A549 treated with Mapracorat at 1 μM for 4 hours (cell line): ENCODE measurements around the gene HS3ST6. TPM values are rescaled to one million over a fixed set of nuclear protein-coding genes. Genes with fewer than 3 reads are reported as not detected.

ENCODE experiments used
- total RNA-seq: library from RNA; stranded (reverse); fragments of 200-300 nt; extraction: Qiagen RNA extraction; gene quantifications from 5 replicates; pipeline ENCODE4 v1.2.3, GENCODE V29; 2022

Gene HS3ST6
- total RNA-seq = 1.5 to 3.1 TPM (median 2.8 TPM) in 5 replicates

DNA sequence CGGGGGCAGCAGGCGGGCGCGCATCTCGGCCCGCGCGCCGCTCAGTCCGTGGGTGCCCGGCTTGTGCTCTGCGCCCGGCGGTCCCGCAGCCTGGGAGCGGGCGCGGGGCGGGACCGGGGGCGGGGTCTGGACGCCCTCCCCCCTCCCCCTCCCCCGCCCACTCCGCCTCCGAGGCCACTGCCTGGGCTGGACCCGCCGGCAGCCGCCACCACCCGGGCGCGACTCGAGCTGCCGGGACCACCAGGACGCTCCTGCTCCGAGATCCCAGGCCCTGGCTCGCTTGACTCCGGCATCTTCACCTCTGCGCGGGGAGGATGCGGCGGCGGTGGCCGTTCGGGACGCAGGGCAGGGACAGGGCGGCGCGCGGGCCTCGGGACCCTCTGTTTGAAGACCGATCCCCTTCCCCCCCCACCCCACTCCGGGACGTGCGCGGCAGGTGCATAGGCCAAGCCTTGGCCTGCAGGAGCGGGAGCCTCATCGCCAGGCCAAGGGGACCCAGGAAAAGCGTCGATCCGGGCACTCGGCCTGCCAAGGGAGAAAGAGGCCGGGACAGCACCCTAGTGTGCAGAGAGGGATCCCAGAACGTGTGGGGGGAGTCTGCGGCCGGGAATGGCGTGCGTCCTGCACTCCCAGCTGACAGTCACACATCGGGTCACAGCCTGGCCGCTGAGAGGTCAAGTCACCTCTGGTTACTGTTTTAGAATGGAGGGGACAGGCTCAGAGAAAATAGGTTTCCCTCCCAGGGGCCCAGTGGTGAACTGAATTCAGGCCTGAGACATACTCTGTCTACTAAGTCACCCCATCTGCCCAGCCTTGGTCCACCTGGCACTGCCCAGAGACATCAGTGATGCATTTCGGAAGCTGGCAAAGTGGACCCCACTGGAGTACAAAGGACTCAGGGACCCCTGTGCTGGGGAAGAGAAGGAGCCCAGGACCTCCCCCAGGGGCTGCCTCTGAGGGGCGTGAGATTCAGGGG is at the start of gene HS3ST6:
Gene HS3ST6 (minus strand): TSS at position 65 of the 976 bp plus-strand sequence. CDS start 92 bp downstream, outside the sequence.

DNA sequence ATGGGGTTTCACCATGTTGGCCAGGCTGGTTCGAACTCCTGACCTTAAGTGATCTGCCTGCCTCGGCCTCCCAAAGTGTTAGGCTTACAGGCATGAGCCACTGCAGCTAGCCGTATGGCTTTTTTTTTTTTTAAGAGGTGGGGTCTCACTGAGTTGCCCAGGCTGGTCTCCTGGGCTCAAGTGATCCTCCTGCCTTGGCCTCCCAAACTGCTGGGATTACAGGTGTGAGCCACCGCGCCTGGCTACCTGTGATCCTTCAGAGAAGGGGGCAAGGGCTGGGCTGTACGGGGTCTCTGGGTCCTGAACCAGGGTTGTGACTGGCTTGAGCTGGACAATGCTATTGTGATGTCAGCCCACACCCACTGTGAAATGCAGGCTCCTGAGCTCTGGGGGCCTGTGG is 48.2 kb upstream of the HS3ST6 start, which contains the start of gene RNF151:
Gene RNF151 (plus strand): TSS at position 397 of the 400 bp plus-strand sequence. CDS start 26 bp downstream, outside the sequence.

DNA sequence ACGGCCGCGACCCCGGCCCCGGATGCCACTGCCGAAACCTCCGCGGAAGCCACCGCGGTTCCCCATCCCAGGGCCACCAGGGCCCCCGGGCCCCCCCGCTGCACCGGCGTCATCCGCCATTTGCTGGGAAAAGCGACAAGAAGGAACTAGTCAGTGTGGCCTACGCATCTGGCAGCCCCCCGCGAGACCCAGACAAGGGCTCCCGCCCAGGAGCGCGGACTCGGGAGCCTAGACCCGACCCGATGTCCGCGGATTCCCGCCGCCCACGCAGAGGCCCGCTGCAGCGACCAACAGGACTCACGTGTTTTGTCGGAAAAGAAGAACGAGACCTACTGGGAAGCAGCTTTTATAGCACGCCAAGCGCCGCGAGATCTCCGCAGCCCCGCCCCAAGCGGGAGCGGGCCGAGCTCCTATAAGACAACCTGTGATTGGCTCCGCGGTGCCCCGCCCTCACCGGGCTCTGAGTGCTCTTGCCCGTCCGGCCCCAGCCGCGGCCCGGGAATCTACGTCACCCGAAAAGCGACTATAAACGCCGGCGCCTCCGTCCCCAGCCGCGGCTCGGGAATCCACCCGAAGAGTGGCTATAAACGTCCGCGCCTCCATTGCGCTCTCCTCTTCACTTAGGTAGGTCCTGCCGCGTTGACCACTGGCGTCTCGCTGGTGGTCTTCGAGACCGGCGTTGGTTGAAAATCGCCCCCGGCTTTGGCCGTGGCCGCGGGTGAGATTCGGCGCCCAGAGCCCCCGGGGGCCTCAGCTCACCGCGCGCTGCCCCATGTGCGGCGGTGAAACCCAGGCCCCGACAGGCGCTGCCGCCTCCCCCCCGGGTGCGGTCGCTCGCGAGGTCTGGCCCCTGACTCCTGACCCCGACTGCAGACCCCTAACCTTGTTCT is 46.5 kb upstream of the HS3ST6 start, which contains the start of gene RPS2:
Gene RPS2 (minus strand): TSS at position 321 of the 890 bp plus-strand sequence. CDS start 201 bp downstream, at position 120.

DNA sequence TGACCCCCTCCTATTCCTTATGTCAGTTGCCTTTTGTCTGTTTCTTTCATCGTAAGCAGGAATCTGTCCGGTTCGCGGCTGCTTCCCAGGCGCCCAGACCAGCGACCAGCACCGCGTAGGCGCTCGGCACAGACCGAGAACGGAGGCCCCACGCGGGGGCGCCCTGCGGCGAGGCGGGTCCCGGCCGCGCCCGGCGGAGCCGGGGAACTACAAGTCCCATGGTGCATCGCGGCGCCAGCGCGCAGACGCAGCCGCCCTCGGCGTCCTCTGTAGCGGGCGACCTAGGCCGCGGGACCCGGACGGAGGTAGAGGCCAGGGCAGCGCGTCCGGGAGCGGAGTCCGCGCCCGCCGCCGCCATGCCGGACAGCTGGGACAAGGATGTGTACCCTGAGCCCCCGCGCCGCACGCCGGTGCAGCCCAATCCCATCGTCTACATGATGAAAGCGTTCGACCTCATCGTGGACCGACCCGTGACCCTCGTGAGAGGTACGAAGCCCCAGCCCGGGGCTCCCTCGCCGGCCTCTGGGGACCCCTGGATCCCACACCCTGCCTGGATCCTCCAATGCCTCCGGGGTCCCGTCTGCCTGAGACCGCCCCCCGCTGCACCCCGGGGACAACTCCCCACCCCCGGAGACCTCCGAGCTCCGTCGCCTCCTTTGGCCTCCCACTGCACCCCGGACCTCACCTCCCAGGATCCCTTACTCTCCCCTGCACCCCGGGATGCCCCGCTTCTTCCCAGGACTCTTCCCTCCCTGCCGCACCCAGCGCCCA is 41.2 kb upstream of the HS3ST6 start, which contains the start of gene NDUFB10:
Gene NDUFB10 (plus strand): TSS at position 270 of the 771 bp plus-strand sequence. CDS start 87 bp downstream, at position 357.

DNA sequence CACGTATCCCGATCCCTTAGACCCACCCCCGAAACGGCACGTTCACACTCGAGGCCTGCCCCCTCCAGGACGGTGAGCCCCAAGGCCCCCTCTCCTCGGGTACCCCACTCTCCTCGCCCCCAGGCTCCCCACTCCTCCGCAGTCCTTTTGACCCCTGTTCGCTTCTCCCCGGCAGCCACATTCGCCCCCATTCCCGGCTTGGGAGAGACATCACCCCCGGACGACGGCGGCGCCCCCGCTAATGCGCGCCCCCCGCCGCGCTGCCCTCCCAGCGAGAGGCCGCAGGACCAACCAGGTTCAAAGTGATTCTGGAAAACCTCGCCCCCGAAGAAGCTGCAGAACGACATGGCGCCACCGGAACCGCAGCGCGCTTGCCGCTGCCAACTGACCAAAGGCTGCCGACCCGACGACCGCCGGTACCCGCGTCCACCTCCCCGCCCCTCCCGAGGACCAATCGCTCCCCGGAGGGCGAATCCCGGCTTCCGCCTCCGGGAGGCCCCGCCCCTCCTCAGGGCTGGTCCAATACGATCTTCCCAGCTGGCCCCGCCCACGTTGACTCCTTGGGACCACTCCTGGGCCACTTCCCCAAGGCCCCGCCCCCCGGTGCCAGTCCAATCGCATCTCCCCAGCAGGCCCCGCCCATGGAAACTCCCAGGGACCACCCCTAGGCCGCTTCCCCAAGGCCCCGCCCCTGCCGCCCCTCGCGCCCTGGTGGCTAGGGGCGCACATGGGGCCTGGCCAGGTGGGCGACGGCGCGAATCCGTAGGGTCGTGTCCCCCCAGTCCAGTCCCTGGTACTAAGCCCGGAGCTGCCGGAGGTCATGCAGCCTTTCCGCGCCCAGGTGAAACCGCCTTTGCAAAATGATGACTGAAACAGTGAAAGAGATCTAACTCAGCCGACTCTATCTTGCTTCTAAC is 24.9 kb upstream of the HS3ST6 start, which contains the start of gene MSRB1:
Gene MSRB1 (minus strand): TSS at position 390 of the 917 bp plus-strand sequence. CDS start 43 bp downstream, at position 347.

DNA sequence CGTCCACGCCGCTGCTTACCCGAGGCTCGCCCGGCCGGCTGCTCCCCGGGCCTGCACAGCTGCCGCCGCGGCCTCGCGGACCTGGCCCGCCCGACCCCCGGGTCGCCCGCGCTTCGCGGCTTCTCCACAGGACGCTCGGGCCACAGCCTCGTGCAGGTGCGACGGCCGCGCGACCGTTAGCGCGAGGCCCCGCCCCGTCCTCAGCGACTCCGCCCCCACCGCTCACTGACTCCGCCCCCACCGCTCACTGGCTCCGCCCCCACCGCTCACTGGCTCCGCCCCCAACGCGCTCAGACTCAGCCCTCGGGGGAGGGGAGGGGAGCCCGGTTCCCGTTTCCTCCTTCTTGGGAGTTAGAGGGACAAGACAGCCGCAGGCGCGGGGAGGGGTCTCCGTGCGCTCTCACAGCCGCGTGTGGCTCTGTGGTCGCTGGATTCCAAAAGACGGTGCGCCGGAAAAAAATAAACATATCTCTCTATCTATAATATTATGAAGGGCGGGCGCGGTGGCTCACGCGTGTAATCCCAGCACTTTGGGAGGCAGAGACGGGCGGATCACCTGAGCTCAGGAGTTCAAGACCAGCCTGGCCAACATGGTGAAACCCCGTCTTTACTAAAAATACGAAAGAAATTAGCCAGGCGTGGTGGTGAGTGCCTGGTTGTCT is 46.1 kb downstream of the HS3ST6 start, which contains the start of gene MEIOB:
Gene MEIOB (minus strand): TSS at position 191 of the 662 bp plus-strand sequence. CDS start 3,989 bp downstream, outside the sequence.

Other genes with a start within 250 kb of the HS3ST6 start
- gene JPT2, start 240.1 kb downstream of the HS3ST6 start, total RNA-seq = 167 to 196 TPM (median 178 TPM) in 5 replicates
- 40.7 to 70.6 TPM (median 60.8 TPM) in 5 replicates for gene MAPK8IP3, start 212.2 kb downstream of the HS3ST6 start, total RNA-seq
- gene NME3, start 146.9 kb downstream of the HS3ST6 start, total RNA-seq = 31.2 to 64.7 TPM (median 62.4 TPM) in 5 replicates
- 6.0 to 12.0 TPM (median 10.0 TPM) in 5 replicates for gene EME2, start 145.6 kb downstream of the HS3ST6 start, total RNA-seq
- 168 to 282 TPM (median 245 TPM) in 5 replicates for gene MRPS34, start 145.3 kb downstream of the HS3ST6 start, total RNA-seq
- 17.2 to 28.9 TPM (median 24.8 TPM) in 5 replicates for gene SPSB3, start 135.8 kb downstream of the HS3ST6 start, total RNA-seq
- gene NUBP2, start 135.5 kb downstream of the HS3ST6 start, total RNA-seq = 53.4 to 92.2 TPM (median 81.1 TPM) in 5 replicates
- 0.06 to 0.10 TPM (median 0.06 TPM) in 3 of 5 replicates, not detected in the others for gene IGFALS, start 124.7 kb downstream of the HS3ST6 start, total RNA-seq
- gene HAGH, start 91.6 kb downstream of the HS3ST6 start, total RNA-seq = 56.2 to 70.5 TPM (median 67.0 TPM) in 5 replicates
- gene FAHD1, start 91.2 kb downstream of the HS3ST6 start, total RNA-seq = 43.1 to 50.4 TPM (median 48.4 TPM) in 5 replicates
- gene MEIOB, start 46.3 kb downstream of the HS3ST6 start, total RNA-seq = 1.1 to 1.9 TPM (median 1.4 TPM) in 5 replicates
- gene MSRB1, start 24.8 kb upstream of the HS3ST6 start, total RNA-seq = 34.0 to 45.3 TPM (median 40.5 TPM) in 5 replicates
- 0.07 to 0.13 TPM in 2 of 5 replicates, not detected in the others for gene RPL3L, start 36.3 kb upstream of the HS3ST6 start, total RNA-seq
- 241 to 346 TPM (median 257 TPM) in 5 replicates for gene NDUFB10, start 41.1 kb upstream of the HS3ST6 start, total RNA-seq
- 3,564 to 5,547 TPM (median 5,202 TPM) in 5 replicates for gene RPS2, start 46.4 kb upstream of the HS3ST6 start, total RNA-seq
- not detected in 5 replicates for gene RNF151, start 48.4 kb upstream of the HS3ST6 start, total RNA-seq
- gene TBL3, start 53.6 kb upstream of the HS3ST6 start, total RNA-seq = 31.8 to 43.4 TPM (median 38.1 TPM) in 5 replicates
- 0.19 to 0.38 TPM (median 0.26 TPM) in 4 of 5 replicates, not detected in the other for gene NOXO1, start 63.1 kb upstream of the HS3ST6 start, total RNA-seq
- gene GFER, start 65.8 kb upstream of the HS3ST6 start, total RNA-seq = 25.8 to 46.2 TPM (median 44.5 TPM) in 5 replicates
- gene SYNGR3, start 71.6 kb upstream of the HS3ST6 start, total RNA-seq = 6.5 to 9.5 TPM (median 7.7 TPM) in 5 replicates
- gene ZNF598, start 91.4 kb upstream of the HS3ST6 start, total RNA-seq = 43.2 to 63.7 TPM (median 58.6 TPM) in 5 replicates
- 0.52 to 0.94 TPM (median 0.70 TPM) in 5 replicates for gene NPW, start 101.4 kb upstream of the HS3ST6 start, total RNA-seq
- 40.1 to 62.6 TPM (median 58.3 TPM) in 5 replicates for gene NHERF2, start 108.5 kb upstream of the HS3ST6 start, total RNA-seq
- gene NTHL1, start 129.4 kb upstream of the HS3ST6 start, total RNA-seq = 34.2 to 50.8 TPM (median 47.0 TPM) in 5 replicates
- gene TSC2, start 129.6 kb upstream of the HS3ST6 start, total RNA-seq = 29.8 to 45.0 TPM (median 38.0 TPM) in 5 replicates
- 33.0 to 58.8 TPM (median 49.3 TPM) in 5 replicates for gene PKD1, start 217.5 kb upstream of the HS3ST6 start, total RNA-seq
- gene RAB26, start 230.2 kb upstream of the HS3ST6 start, total RNA-seq = 2.4 to 4.2 TPM (median 3.9 TPM) in 5 replicates
- gene TRAF7, start 237.4 kb upstream of the HS3ST6 start, total RNA-seq = 34.7 to 54.8 TPM (median 48.4 TPM) in 5 replicates